CD4-positive, CD25-positive, alpha-beta regulatory T cell (primary cell): ENCODE results near the gene TMEM87A. TPM values are rescaled to one million over a fixed set of nuclear protein-coding genes. Genes with fewer than 3 reads are reported as not detected.
A peak's percentile ranks its signal among the peaks of the same experiment; 100 is the strongest.

ENCODE experiments used
- ATAC-seq, 2 donors: fragments of 150-1000 bp; cut with Tn5 transposase; one replicate each; pipeline ENCODE4 v1.10.0; 2021; ENCODE audit warnings: low read depth in 2 of 2, moderate number of reproducible peaks in 2 of 2, moderate library complexity in 1 of 2
- DNase-seq, 3 donors: peaks; one replicate each; pipeline versions ENCODE4 v3.0.0 to v3.0.0-alpha.2; 2012 to 2022; ENCODE audit warnings: mixed read lengths in 1 of 3
- H3K27ac ChIP-seq: one replicate; pipeline ENCODE4 v1.7.0; 2013; ENCODE audit warnings: mild to moderate bottlenecking, low read length; ENCODE audit not compliant: insufficient read depth, poor library complexity, severe bottlenecking
- H3K27me3 ChIP-seq: one replicate; pipeline ENCODE4 v1.7.0; 2013; ENCODE audit warnings: low read length; ENCODE audit not compliant: control insufficient read depth, insufficient read depth
- H3K36me3 ChIP-seq: one replicate; pipeline ENCODE4 v1.7.0; 2013; ENCODE audit warnings: mild to moderate bottlenecking, low read length, moderate library complexity; ENCODE audit not compliant: control insufficient read depth, insufficient read depth
- H3K4me1 ChIP-seq: 2 replicates; pipeline ENCODE4 v1.7.0; 2013; ENCODE audit warnings: mild to moderate bottlenecking, low read length; ENCODE audit not compliant: insufficient read depth, control insufficient read depth, poor library complexity, severe bottlenecking
- H3K4me3 ChIP-seq: one replicate; pipeline ENCODE4 v1.7.0; 2013; ENCODE audit warnings: low read depth, mild to moderate bottlenecking, low read length, moderate library complexity
- H3K9me3 ChIP-seq, 2 experiments: 1 replicate in 1 of 2; 2 replicates in 1 of 2; pipeline ENCODE4 v1.7.0; 2013; ENCODE audit warnings: low read length in 2 of 2, mild to moderate bottlenecking in 1 of 2, moderate library complexity in 1 of 2; ENCODE audit not compliant: control insufficient read depth in 2 of 2
- H3K27ac Mint-ChIP-seq, 3 donors: one replicate each; pipeline ENCODE4 v1.8.0; 2020 to 2022; ENCODE audit warnings: mild to moderate bottlenecking in 3 of 3, mixed read lengths in 3 of 3, moderate library complexity in 2 of 3
- H3K27me3 Mint-ChIP-seq: one replicate; pipeline ENCODE4 v1.8.0; 2022; ENCODE audit warnings: mild to moderate bottlenecking, mixed read lengths
- H3K36me3 Mint-ChIP-seq: one replicate; pipeline ENCODE4 v1.8.0; 2020; ENCODE audit warnings: mixed read lengths
- H3K4me1 Mint-ChIP-seq, 4 donors: one replicate each; pipeline ENCODE4 v1.8.0; 2020 to 2022; ENCODE audit warnings: mixed read lengths in 4 of 4, mild to moderate bottlenecking in 1 of 4
- H3K4me3 Mint-ChIP-seq, 4 donors: one replicate each; pipeline ENCODE4 v1.8.0; 2020 to 2022; ENCODE audit warnings: mild to moderate bottlenecking in 4 of 4, mixed read lengths in 4 of 4, moderate library complexity in 3 of 4
- H3K9me3 Mint-ChIP-seq, 7 donors: one replicate each; pipeline ENCODE4 v1.8.0; 2020 to 2022; ENCODE audit warnings: mixed read lengths in 7 of 7, mild to moderate bottlenecking in 3 of 7, moderate library complexity in 2 of 7
- polyA plus RNA-seq, 4 donors: library from polyadenylated mRNA; unstranded; fragments of 300-500 nt; fragmentation: Illumina TruSeq; gene quantifications; one replicate each; pipeline ENCODE4 v1.2.3, GENCODE V29; 2021
- total RNA-seq: library from RNA; stranded (reverse); gene quantifications from one replicate; pipeline ENCODE4 v1.2.3, GENCODE V29; 2022

TMEM87A gene
- total and polyA plus RNA-seq, 5 donors from 2014 or later, result 60.8 to 82.1 (median 68.1) TPM

- Mint-ChIP-seq H3K27ac (peak overlapping the region in 1 of 3 donors; percentile 87), H3K4me1 (peaks cover 5 to 11% (median 7%) of the 10 kb centered on the region in 4 donors), H3K27me3 (no peaks in the 10 kb centered on the region), H3K9me3 (no peaks in the 10 kb centered on the region), H3K4me3 (no peak overlapping the region), H3K36me3 (peaks cover 30% of the 10 kb centered on the region)
- H3K36me3 ChIP-seq, result peaks cover 66% of the 10 kb centered on the region
- no peak overlapping the region for H3K4me3 ChIP-seq
- H3K9me3 ChIP-seq, result no peaks in the 10 kb centered on the region
- H3K4me1 ChIP-seq, result no peaks in the 10 kb centered on the region
- DNase-seq (peak in 1 of 3 donors; percentile 22), ATAC-seq (no peak)
- no peaks in the 10 kb centered on the region for H3K27me3 ChIP-seq
- no peak overlapping the region for H3K27ac ChIP-seq
These were observed 57.1 kb downstream of the TMEM87A start for GRCh38 chr15:42215913-42216829.

- H3K36me3 ChIP-seq, result peaks cover 74% of the 10 kb centered on the region
- no peaks in the 10 kb centered on the region for H3K9me3 ChIP-seq
- no peaks in the 10 kb centered on the region for H3K27me3 Mint-ChIP-seq
- no peak overlapping the region for H3K27ac ChIP-seq
- no peak overlapping the region for H3K4me3 ChIP-seq
- no peak for ATAC-seq
- H3K4me1 ChIP-seq, result no peaks in the 10 kb centered on the region
- H3K4me1 Mint-ChIP-seq, result peaks cover 5 to 11% (median 7%) of the 10 kb centered on the region in 4 donors
- peak overlapping the region in 1 of 4 donors; percentile 19 for H3K4me3 Mint-ChIP-seq
- no peaks in the 10 kb centered on the region for H3K27me3 ChIP-seq
- peaks cover 26% of the 10 kb centered on the region for H3K36me3 Mint-ChIP-seq
- peak in 1 of 3 donors; percentile 65 for DNase-seq
- H3K27ac Mint-ChIP-seq, result peak overlapping the region in 1 of 3 donors; percentile 72
- H3K9me3 Mint-ChIP-seq, result no peaks in the 10 kb centered on the region
These were observed 58.6 kb downstream of the TMEM87A start for GRCh38 chr15:42214600-42214999.

GRCh38 chr15:42213511-42213910, 59.7 kb downstream of the TMEM87A start:
- Mint-ChIP-seq H3K27ac (no peak overlapping the region), H3K36me3 (peaks cover 18% of the 10 kb centered on the region), H3K27me3 (no peaks in the 10 kb centered on the region), H3K4me3 (no peak overlapping the region), H3K9me3 (no peaks in the 10 kb centered on the region), H3K4me1 (peaks cover 6 to 11% (median 8%) of the 10 kb centered on the region in 4 donors)
- no peaks in the 10 kb centered on the region for H3K27me3 ChIP-seq
- H3K27ac ChIP-seq, result no peak overlapping the region
- H3K4me3 ChIP-seq, result no peak overlapping the region
- no peak for DNase-seq
- no peaks in the 10 kb centered on the region for H3K9me3 ChIP-seq
- H3K4me1 ChIP-seq, result no peaks in the 10 kb centered on the region
- ATAC-seq, result no peak
- H3K36me3 ChIP-seq, result peaks cover 64% of the 10 kb centered on the region

GRCh38 chr15:42210696-42211095, 62.5 kb downstream of the TMEM87A start:
- peaks cover 26 to 35% (median 33%) of the 10 kb centered on the region in 4 donors for H3K4me1 Mint-ChIP-seq
- no peak for ATAC-seq
- peaks cover 38% of the 10 kb centered on the region for H3K36me3 ChIP-seq

GRCh38 chr15:42207674-42208579, 65.3 kb downstream of the TMEM87A start, which contains the start of gene VPS39:
Gene VPS39 (minus strand): TSS chr15:42208304. CDS start chr15:42208153, 151 bp downstream.
- Mint-ChIP-seq H3K36me3 (peaks cover 7% of the 10 kb centered on the region), H3K9me3 (peaks cover 0 to 1% (median 0%) of the 10 kb centered on the region in 7 donors), H3K27me3 (no peaks in the 10 kb centered on the region), H3K4me3 (peak within 1 kb of the TSS; percentile 87 to 98 (median 98)), H3K27ac (peak within 1 kb of the TSS; percentile 89 to 97 (median 96)), H3K4me1 (peaks cover 32 to 48% (median 37%) of the 10 kb centered on the region in 4 donors)
- Histone ChIP-seq H3K27me3 (no peaks in the 10 kb centered on the region), H3K27ac (peak within 1 kb of the TSS; percentile 77), H3K4me1 (peaks cover 27% of the 10 kb centered on the region), H3K9me3 (no peaks in the 10 kb centered on the region), H3K36me3 (peaks cover 22% of the 10 kb centered on the region), H3K4me3 (peak within 1 kb of the TSS; percentile 98)
- ATAC-seq (peak; percentile 97 to 98), DNase-seq (peak; percentile 77 to 92 (median 81))

More at GRCh38 chr15:42210696-42211095, 62.5 kb downstream of the TMEM87A start:
- Histone ChIP-seq H3K4me1 (peaks cover 20% of the 10 kb centered on the region), H3K9me3 (no peaks in the 10 kb centered on the region), H3K4me3 (no peak overlapping the region), H3K27ac (no peak overlapping the region), H3K27me3 (no peaks in the 10 kb centered on the region)
- no peak for DNase-seq
- Mint-ChIP-seq H3K4me3 (no peak overlapping the region), H3K27me3 (no peaks in the 10 kb centered on the region), H3K36me3 (peaks cover 7% of the 10 kb centered on the region), H3K9me3 (no peaks in the 10 kb centered on the region), H3K27ac (no peak overlapping the region)

GRCh38 chr15:42206406-42206805, 66.8 kb downstream of the TMEM87A start:
- DNase-seq, result no peak
- Histone ChIP-seq H3K4me1 (peaks cover 30% of the 10 kb centered on the region), H3K27ac (no peak overlapping the region), H3K36me3 (peaks cover 13% of the 10 kb centered on the region), H3K4me3 (peak overlapping the region; percentile 98), H3K9me3 (no peaks in the 10 kb centered on the region), H3K27me3 (no peaks in the 10 kb centered on the region)
- peak overlapping the region; percentile 87 to 98 (median 98) for H3K4me3 Mint-ChIP-seq
- peaks cover 39 to 58% (median 48%) of the 10 kb centered on the region in 4 donors for H3K4me1 Mint-ChIP-seq
- H3K36me3 Mint-ChIP-seq, result peaks cover 9% of the 10 kb centered on the region
- no peak for ATAC-seq
- H3K27me3 Mint-ChIP-seq, result no peaks in the 10 kb centered on the region
- peak overlapping the region in 2 of 3 donors; percentile 15 to 89 for H3K27ac Mint-ChIP-seq
- H3K9me3 Mint-ChIP-seq, result peaks cover 0 to 1% (median 0%) of the 10 kb centered on the region in 7 donors

GRCh38 chr15:42203891-42204290, 69.3 kb downstream of the TMEM87A start:
- no peaks in the 10 kb centered on the region for H3K27me3 Mint-ChIP-seq
- H3K27ac Mint-ChIP-seq, result no peak overlapping the region
- peaks cover 10% of the 10 kb centered on the region for H3K36me3 ChIP-seq
- H3K9me3 Mint-ChIP-seq, result peaks cover 0 to 1% (median 0%) of the 10 kb centered on the region in 7 donors
- ATAC-seq, result no peak
- H3K4me3 ChIP-seq, result no peak overlapping the region
- H3K36me3 Mint-ChIP-seq, result peaks cover 16% of the 10 kb centered on the region
- H3K4me3 Mint-ChIP-seq, result peak overlapping the region in 2 of 4 donors; percentile 29 to 59
- H3K27me3 ChIP-seq, result no peaks in the 10 kb centered on the region
- peaks cover 30% of the 10 kb centered on the region for H3K4me1 ChIP-seq
- no peak for DNase-seq
- H3K9me3 ChIP-seq, result no peaks in the 10 kb centered on the region
- H3K4me1 Mint-ChIP-seq, result peaks cover 46 to 71% (median 60%) of the 10 kb centered on the region in 4 donors
- no peak overlapping the region for H3K27ac ChIP-seq
